ENCODE data around the gene LRRC45.

The LRRC45 gene

DNA sequence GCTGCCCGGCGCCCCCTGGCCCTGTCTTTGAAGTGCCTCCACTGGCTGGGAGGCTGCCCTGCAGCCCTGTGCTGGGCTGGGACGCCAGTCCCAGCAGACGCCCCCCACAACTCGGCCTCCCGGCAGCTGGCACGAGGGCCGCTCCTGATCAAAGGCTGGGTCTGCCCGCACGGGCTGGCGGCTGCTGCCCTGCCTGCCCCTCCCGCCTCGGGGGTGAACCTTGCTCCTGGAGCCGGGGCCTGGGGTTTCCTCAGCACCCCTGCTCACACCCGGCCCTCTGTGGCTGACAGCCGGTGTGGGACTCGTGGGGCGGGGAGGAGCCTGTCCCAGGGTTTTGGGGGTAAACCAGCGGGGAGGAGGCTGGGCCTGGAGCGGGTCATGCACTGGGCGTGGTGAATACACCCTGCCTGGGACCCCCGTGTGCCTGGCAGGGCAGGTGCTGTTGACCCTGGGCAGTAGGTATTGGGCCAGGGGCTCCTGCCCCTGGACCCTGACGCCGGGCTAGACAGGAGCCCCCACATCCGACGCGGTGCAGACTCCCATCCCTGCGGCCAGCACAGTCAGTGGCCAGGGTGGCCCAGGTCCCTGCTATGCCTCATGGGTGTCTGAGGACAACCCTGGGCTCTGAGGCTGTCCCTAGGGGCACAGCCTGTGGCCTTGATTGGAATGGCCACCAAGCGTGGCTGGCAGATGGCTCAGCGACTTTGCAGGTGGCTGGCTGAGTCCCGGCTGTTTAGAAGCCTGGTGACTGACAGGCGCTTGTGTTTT, 22.1 kb upstream of the LRRC45 start:
- CTCF ChIA-PET = no interaction called here
- POLR2A ChIA-PET = interaction anchor here (0.6 kb wide), 1 partner anchor 95 kb away, joined by 7 read pairs; no protein-coding TSS in a partner anchor
- Histone ChIP-seq H3K9me3 (ENCODE audit: control insufficient read depth, insufficient read depth, low read depth, low read length) (no peaks in the 10 kb centered on the region), H3K36me3 (ENCODE audit: control insufficient read depth in 2 of 2, insufficient read depth in 1 of 2, low read length in 2 of 2) (peaks cover 0 to 6% of the 10 kb centered on the region in 2 experiments; a peak in 1 of 3 replicates), H3K27ac (ENCODE audit: extremely low read depth, low read depth, low read length) (no peak overlapping the region), H3K4me3 (ENCODE audit: low read depth, low read length) (no peak overlapping the region), H3K4me1 (ENCODE audit: control insufficient read depth, insufficient read depth, low read length) (peaks cover 6% of the 10 kb centered on the region; the same call in 1 of the 2 replicates)
- 0 out of 2 replicates have a peak, but pooled peaks have one; percentile 39 for TF ChIP-seq MYNN (tag by site-specific recombination; IDR thresholded peaks at IDR 0.05; ENCODE audit: borderline replicate concordance)
- no peak for TF ChIP-seq KLF10 (tag by site-specific recombination; IDR thresholded peaks at IDR 0.05)

- ChIA-PET CTCF (interaction anchor here (1.1 kb wide), 1 partner anchor 14 kb away, joined by 3 read pairs; no protein-coding TSS in a partner anchor), POLR2A (interaction anchor here (0.6 kb wide), 1 partner anchor 95 kb away, joined by 7 read pairs; no protein-coding TSS in a partner anchor)
- TF ChIP-seq ZNF670 (tag by site-specific recombination; IDR thresholded peaks at IDR 0.05; ENCODE audit: low read depth) (no peak), GLIS1 (tag by site-specific recombination; IDR thresholded peaks at IDR 0.05) (peak; percentile 14; the same call in 1 of the 2 replicates), KLF10 (tag by site-specific recombination; IDR thresholded peaks at IDR 0.05) (no peak), GLI4 (tag by site-specific recombination; IDR thresholded peaks at IDR 0.05) (no peak), ZNF274 (IDR thresholded peaks at IDR 0.05; ENCODE audit: low read length) (no peak), ZNF274 (tag by site-specific recombination; IDR thresholded peaks at IDR 0.05; ENCODE audit: borderline replicate concordance) (no peak), ZNF521 (tag by site-specific recombination; IDR thresholded peaks at IDR 0.05) (no peak), PRDM1 (tag by site-specific recombination; IDR thresholded peaks at IDR 0.05) (no peak), ZNF302 (tag by site-specific recombination; IDR thresholded peaks at IDR 0.05; ENCODE audit: low read depth) (no peak), ZNF585B (tag by site-specific recombination; IDR thresholded peaks at IDR 0.05) (no peak), ZBTB8A (tag by site-specific recombination; IDR thresholded peaks at IDR 0.05) (0 out of 2 replicates have a peak, but pooled peaks have one; percentile 46), ZNF600 (tag by site-specific recombination; IDR thresholded peaks at IDR 0.05) (peak; percentile 38; the same call in 1 of the 2 replicates), ZBTB10 (tag by site-specific recombination; IDR thresholded peaks at IDR 0.05) (no peak), ZBTB21 (tag by site-specific recombination; IDR thresholded peaks at IDR 0.05) (no peak), ZNF548 (tag by site-specific recombination; IDR thresholded peaks at IDR 0.05) (no peak), ZNF701 (tag by site-specific recombination; IDR thresholded peaks at IDR 0.05) (no peak), ZNF223 (tag by site-specific recombination; IDR thresholded peaks at IDR 0.05) (no peak), ZFP41 (tag by site-specific recombination; IDR thresholded peaks at IDR 0.05; ENCODE audit: borderline replicate concordance) (no peak)
- TF ChIP-seq, protein P1, sequence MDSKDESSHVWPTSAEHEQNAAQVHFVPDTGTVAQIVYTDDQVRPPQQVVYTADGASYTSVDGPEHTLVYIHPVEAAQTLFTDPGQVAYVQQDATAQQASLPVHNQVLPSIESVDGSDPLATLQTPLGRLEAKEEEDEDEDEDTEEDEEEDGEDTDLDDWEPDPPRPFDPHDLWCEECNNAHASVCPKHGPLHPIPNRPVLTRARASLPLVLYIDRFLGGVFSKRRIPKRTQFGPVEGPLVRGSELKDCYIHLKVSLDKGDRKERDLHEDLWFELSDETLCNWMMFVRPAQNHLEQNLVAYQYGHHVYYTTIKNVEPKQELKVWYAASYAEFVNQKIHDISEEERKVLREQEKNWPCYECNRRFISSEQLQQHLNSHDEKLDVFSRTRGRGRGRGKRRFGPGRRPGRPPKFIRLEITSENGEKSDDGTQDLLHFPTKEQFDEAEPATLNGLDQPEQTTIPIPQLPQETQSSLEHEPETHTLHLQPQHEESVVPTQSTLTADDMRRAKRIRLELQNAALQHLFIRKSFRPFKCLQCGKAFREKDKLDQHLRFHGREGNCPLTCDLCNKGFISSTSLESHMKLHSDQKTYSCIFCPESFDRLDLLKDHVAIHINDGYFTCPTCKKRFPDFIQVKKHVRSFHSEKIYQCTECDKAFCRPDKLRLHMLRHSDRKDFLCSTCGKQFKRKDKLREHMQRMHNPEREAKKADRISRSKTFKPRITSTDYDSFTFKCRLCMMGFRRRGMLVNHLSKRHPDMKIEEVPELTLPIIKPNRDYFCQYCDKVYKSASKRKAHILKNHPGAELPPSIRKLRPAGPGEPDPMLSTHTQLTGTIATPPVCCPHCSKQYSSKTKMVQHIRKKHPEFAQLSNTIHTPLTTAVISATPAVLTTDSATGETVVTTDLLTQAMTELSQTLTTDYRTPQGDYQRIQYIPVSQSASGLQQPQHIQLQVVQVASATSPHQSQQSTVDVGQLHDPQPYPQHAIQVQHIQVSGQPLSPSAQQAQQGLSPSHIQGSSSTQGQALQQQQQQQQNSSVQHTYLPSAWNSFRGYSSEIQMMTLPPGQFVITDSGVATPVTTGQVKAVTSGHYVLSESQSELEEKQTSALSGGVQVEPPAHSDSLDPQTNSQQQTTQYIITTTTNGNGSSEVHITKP (tag by site-specific recombination; IDR thresholded peaks at IDR 0.05) = no peak
- TF ChIP-seq, protein P2, sequence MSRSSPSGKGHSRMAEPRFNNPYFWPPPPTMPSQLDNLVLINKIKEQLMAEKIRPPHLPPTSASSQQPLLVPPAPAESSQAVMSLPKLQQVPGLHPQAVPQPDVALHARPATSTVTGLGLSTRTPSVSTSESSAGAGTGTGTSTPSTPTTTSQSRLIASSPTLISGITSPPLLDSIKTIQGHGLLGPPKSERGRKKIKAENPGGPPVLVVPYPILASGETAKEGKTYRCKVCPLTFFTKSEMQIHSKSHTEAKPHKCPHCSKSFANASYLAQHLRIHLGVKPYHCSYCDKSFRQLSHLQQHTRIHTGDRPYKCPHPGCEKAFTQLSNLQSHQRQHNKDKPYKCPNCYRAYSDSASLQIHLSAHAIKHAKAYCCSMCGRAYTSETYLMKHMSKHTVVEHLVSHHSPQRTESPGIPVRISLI (tag by site-specific recombination; IDR thresholded peaks at IDR 0.05) = no peak
- H3K9me3 ChIP-seq (ENCODE audit: control insufficient read depth, insufficient read depth, low read depth, low read length) = no peaks in the 10 kb centered on the region
- peaks cover 0 to 6% of the 10 kb centered on the region in 2 experiments; a peak in 1 of 3 replicates for H3K36me3 ChIP-seq (ENCODE audit: control insufficient read depth in 2 of 2, insufficient read depth in 1 of 2, low read length in 2 of 2)
- no peak overlapping the region for H3K27ac ChIP-seq (ENCODE audit: extremely low read depth, low read depth, low read length)
- peaks cover 6% of the 10 kb centered on the region; the same call in 1 of the 2 replicates for H3K4me1 ChIP-seq (ENCODE audit: control insufficient read depth, insufficient read depth, low read length)
- no peak overlapping the region for H3K4me3 ChIP-seq (ENCODE audit: low read depth, low read length)
These were observed 21.5 kb upstream of the LRRC45 start for GRCh38 chr17:82001571-82002056.

Data from HEK293 (cell line).